ENCODE measurements around the gene PDK4. TPM values are rescaled to one million over a fixed set of nuclear protein-coding genes. Genes with fewer than 3 reads are reported as not detected.

Gene PDK4
- total RNA-seq, 1 donor from 2014 or later, result 0.53 TPM

DNA sequence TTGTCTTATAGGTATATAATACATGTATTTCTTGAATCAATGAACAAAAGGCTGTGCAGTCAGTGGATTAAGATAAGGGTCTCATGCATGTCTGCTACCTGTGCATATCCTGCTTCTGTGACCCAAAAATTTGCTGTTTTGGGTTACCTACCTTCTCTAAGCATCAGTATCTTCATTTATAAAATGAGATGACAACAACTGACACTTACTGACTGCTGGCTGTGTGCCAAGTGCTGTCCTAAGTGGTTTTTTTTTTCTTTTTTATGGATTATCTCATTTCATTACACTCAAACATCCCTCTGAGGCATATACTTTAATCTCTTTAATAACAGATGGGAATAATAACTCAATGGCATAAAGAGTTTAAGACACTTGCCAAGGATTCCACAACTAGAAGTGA lies 2.1 kb downstream of the PDK4 start:
- Mint-ChIP-seq H3K4me1 (peaks cover 32% of the 10 kb centered on the region), H3K27ac (no peak overlapping the region), H3K27me3 (no peaks in the 10 kb centered on the region), H3K9me3 (no peaks in the 10 kb centered on the region), H3K36me3 (ENCODE audit: low read depth) (peaks cover 6% of the 10 kb centered on the region), H3K4me3 (no peak overlapping the region)
- ChIA-PET POLR2A (no interaction called here), CTCF (no interaction called here)
- no peak for DNase-seq
- no peak for ATAC-seq (ENCODE audit: low read depth)
- intact Hi-C loops (cut with micrococcal nuclease), result no loop called here
- TF ChIP-seq, protein P1, sequence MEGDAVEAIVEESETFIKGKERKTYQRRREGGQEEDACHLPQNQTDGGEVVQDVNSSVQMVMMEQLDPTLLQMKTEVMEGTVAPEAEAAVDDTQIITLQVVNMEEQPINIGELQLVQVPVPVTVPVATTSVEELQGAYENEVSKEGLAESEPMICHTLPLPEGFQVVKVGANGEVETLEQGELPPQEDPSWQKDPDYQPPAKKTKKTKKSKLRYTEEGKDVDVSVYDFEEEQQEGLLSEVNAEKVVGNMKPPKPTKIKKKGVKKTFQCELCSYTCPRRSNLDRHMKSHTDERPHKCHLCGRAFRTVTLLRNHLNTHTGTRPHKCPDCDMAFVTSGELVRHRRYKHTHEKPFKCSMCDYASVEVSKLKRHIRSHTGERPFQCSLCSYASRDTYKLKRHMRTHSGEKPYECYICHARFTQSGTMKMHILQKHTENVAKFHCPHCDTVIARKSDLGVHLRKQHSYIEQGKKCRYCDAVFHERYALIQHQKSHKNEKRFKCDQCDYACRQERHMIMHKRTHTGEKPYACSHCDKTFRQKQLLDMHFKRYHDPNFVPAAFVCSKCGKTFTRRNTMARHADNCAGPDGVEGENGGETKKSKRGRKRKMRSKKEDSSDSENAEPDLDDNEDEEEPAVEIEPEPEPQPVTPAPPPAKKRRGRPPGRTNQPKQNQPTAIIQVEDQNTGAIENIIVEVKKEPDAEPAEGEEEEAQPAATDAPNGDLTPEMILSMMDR (IDR thresholded peaks at IDR 0.05), result no peak

DNA sequence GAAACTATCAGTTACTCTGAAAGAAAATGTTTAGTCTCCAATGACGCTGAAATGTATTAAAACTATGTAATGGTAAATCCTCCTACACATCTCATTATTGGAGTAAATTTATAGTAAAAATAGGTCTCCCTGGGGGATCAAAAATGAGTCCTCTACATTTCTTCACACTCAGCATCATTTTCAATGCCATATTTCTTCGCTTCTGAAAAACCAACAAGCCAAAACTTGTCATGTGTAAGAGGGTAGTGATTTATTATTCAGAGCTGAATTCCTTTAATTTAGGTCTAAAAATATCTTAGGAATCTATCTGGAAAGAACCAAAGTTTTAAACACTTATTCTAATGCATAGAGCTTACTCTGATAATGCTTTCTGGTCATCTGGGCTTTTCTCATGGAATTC lies 3.0 kb downstream of the PDK4 start:
- TF ChIP-seq, protein P1 (IDR thresholded peaks at IDR 0.05), result no peak
- CTCF ChIA-PET, result interaction anchor here (1.3 kb wide), 1 partner anchor 82 kb away, joined by 4 read pairs; no protein-coding TSS in a partner anchor

DNA sequence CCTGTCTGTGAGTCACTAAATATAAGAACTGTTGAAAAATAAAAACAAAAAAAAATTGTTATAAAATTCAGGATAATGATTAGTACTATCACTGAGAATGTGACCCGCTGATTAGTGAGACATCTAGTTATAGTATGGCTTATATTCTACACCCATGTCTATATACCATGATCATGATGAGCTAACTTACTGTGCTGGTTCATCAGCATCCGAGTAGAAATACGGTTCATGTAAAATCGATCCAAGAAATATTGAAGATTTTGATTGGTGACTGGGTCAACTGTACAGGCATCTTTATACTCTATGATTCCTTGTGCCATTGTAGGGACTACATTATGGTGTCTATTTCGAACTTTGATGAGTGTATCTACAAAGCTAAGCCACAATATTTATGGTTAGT lies 3.7 kb downstream of the PDK4 start:
- CTCF ChIA-PET, result interaction anchor here (1.3 kb wide), 1 partner anchor 81 kb away, joined by 4 read pairs; no protein-coding TSS in a partner anchor
- TF ChIP-seq, protein P1 (IDR thresholded peaks at IDR 0.05), result no peak
- no peak overlapping the region for H3K4me3 Mint-ChIP-seq

More for the DNA sequence above, 3.0 kb downstream of the PDK4 start:
- DNase-seq (no peak), ATAC-seq (ENCODE audit: low read depth) (no peak)
- no peaks in the 10 kb centered on the region for H3K27me3 Mint-ChIP-seq
- H3K4me3 Mint-ChIP-seq, result no peak overlapping the region
- intact Hi-C loops (cut with micrococcal nuclease), result no loop called here
- POLR2A ChIA-PET, result interaction anchor here (0.6 kb wide), 1 partner anchor 101 kb away, joined by 3 read pairs; no protein-coding TSS in a partner anchor
- H3K27ac Mint-ChIP-seq, result no peak overlapping the region
- H3K36me3 Mint-ChIP-seq (ENCODE audit: low read depth), result peaks cover 8% of the 10 kb centered on the region
- H3K9me3 Mint-ChIP-seq, result no peaks in the 10 kb centered on the region
- peaks cover 37% of the 10 kb centered on the region for H3K4me1 Mint-ChIP-seq

DNA sequence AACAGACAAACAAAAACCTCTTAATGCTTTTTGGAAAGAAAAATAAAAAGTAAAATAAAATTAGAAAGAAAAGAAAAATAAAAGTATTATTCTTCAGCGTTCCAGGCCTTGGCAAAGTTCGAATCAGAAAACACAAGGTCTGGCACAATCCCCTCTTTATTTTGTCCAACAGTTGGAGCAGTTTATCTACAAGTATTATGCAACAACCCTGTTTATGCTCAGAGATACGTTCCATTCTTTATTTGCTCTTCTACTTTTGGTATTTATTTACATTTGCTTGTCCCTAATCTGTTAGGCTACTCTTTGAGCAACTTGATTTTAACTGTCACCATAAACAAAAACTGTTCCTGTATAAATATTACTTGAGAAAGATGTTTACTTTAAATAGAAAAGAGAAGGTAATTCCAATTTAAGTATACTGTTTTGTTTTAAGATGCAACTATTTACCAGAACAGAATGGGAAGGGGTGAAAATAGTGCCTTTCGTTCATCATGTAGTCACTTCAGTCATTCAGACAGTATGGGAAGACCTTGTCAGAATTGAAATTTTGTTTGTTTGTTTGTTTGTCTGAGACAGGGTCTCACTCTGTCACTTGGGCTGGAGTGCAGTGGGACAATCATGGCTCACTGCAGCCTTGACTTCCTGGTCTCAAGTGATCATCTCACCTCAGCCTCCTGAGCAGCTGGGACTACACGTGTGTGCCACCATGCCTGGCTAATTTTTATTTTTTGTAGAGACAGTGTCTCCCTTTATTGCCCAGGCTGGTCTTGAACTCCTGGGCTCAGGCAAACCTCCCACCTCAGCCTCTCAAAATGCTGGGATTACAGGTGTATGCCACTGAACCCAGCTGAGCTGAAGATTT lies 5.7 kb downstream of the PDK4 start:
- no peak for DNase-seq
- TF ChIP-seq, protein P1 (IDR thresholded peaks at IDR 0.05), result no peak
- no peaks in the 10 kb centered on the region for H3K9me3 Mint-ChIP-seq
- no peak overlapping the region for H3K27ac Mint-ChIP-seq
- no peak overlapping the region for H3K4me3 Mint-ChIP-seq
- ATAC-seq (ENCODE audit: low read depth), result no peak
- POLR2A ChIA-PET, result no interaction called here
- peaks cover 22% of the 10 kb centered on the region for H3K4me1 Mint-ChIP-seq
- intact Hi-C loops (cut with micrococcal nuclease), result no loop called here
- no peaks in the 10 kb centered on the region for H3K27me3 Mint-ChIP-seq
- CTCF ChIA-PET, result no interaction called here
- peaks cover 18% of the 10 kb centered on the region for H3K36me3 Mint-ChIP-seq (ENCODE audit: low read depth)

More for the DNA sequence above, 3.7 kb downstream of the PDK4 start:
- DNase-seq (no peak), ATAC-seq (ENCODE audit: low read depth) (no peak)
- H3K27ac Mint-ChIP-seq, result no peak overlapping the region
- H3K4me1 Mint-ChIP-seq, result peaks cover 37% of the 10 kb centered on the region
- no peaks in the 10 kb centered on the region for H3K27me3 Mint-ChIP-seq
- no peaks in the 10 kb centered on the region for H3K9me3 Mint-ChIP-seq
- H3K36me3 Mint-ChIP-seq (ENCODE audit: low read depth), result peaks cover 9% of the 10 kb centered on the region
- POLR2A ChIA-PET, result no interaction called here
- intact Hi-C loops (cut with micrococcal nuclease), result no loop called here

DNA sequence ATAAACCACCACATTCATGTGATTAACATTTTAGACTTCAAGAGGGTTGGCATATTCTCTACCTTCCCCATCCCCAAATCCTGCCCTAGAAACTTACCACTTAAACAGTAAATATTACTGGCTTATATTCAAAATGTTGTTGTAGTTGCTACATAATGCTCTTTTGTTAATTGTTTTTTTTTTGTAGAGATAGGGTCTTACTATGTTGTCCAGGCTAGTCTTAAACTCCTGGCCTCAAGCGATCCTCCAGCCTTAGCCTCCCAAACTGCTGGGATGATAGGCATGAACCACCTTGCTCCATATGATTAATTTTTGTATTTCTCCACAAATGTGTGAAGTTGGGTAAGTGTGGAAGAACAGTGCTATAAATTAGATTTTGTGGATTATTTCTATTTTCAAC lies 6.5 kb downstream of the PDK4 start:
- H3K4me3 Mint-ChIP-seq, result no peak overlapping the region
- POLR2A ChIA-PET, result no interaction called here
- no peaks in the 10 kb centered on the region for H3K9me3 Mint-ChIP-seq
- intact Hi-C loops (cut with micrococcal nuclease), result no loop called here
- peaks cover 16% of the 10 kb centered on the region for H3K4me1 Mint-ChIP-seq
- no peak overlapping the region for H3K27ac Mint-ChIP-seq
- ATAC-seq (ENCODE audit: low read depth) (no peak), DNase-seq (no peak)
- no peaks in the 10 kb centered on the region for H3K27me3 Mint-ChIP-seq
- TF ChIP-seq, protein P1 (IDR thresholded peaks at IDR 0.05), result no peak
- CTCF ChIA-PET, result no interaction called here
- H3K36me3 Mint-ChIP-seq (ENCODE audit: low read depth), result peaks cover 24% of the 10 kb centered on the region

Data from activated B cell treated with CpG ODN at 0.5 μM for 24 hours (primary cell).